Fibroblast of lung (primary cell): ENCODE data around the gene SH3BGRL3.

Experiments used
- EZH2 ChIP-seq: IDR thresholded peaks from 2 replicates; pipeline ENCODE4 v1.5.1; 2012; ENCODE audit warnings: low read length, control low read depth, mild to moderate bottlenecking; ENCODE audit errors: missing control alignments
- TF ChIP-seq, protein P1 (sequence below), 2 donors: IDR thresholded peaks in 1 of 2; conservative IDR thresholded peaks in 1 of 2; 1 replicate in 1 of 2; 2 replicates in 1 of 2; pipeline ENCODE4 v1.5.1; 2011 to 2012; ENCODE audit warnings: low read length in 2 of 2, control low read depth in 1 of 2, inconsistent platforms in 1 of 2, low read depth in 1 of 2, mild to moderate bottlenecking in 1 of 2

DNA sequence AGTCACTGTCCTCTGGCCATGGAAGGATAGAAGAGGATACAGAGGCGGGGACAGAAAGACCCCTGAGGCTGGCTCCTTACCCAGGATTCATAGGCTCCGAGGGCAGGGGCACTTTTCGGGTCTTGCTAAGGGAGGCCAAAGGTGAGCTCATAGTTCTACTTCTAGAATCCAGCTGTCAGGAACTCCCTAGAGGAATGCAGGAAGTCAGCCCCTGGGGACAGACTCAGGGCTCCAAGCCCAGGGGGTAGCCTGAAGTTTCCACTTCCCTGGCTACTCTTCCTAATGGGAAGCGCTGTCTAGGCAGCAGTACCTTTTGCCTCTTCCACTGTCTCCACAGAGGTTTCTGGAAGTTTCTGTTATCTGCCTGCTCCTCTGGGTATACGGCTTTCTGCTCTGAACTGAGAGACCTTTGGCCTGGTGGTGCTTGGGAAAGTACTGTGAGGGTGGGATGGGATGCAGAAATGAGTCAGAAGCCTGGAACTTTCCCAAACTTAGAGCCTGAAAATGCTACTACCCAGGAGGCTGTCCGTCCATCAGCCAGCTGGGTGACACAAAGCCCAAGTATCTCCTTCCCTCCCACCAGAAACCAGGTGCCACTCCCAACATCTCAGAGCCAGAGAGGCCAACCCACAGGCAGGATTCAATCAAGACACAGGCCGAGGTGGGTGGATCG lies 23.0 kb downstream of the SH3BGRL3 start:
- TF ChIP-seq, protein P1, sequence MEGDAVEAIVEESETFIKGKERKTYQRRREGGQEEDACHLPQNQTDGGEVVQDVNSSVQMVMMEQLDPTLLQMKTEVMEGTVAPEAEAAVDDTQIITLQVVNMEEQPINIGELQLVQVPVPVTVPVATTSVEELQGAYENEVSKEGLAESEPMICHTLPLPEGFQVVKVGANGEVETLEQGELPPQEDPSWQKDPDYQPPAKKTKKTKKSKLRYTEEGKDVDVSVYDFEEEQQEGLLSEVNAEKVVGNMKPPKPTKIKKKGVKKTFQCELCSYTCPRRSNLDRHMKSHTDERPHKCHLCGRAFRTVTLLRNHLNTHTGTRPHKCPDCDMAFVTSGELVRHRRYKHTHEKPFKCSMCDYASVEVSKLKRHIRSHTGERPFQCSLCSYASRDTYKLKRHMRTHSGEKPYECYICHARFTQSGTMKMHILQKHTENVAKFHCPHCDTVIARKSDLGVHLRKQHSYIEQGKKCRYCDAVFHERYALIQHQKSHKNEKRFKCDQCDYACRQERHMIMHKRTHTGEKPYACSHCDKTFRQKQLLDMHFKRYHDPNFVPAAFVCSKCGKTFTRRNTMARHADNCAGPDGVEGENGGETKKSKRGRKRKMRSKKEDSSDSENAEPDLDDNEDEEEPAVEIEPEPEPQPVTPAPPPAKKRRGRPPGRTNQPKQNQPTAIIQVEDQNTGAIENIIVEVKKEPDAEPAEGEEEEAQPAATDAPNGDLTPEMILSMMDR (conservative IDR thresholded peaks at IDR 0.05 in 1 of 2, IDR thresholded peaks at IDR 0.05 in 1 of 2; ENCODE audit: low read depth in 1 of 2, low read length in 2 of 2), result no peak
- TF ChIP-seq EZH2, result no peak
